SK-N-SH (cell line): Measurements from ENCODE around the gene VKORC1L1. TPM values are rescaled to one million over a fixed set of nuclear protein-coding genes. Genes with fewer than 3 reads are reported as not detected.
"Not testable (repeated sequence)": the region's sequence is repeated elsewhere in the genome, so short reads cannot be mapped to it uniquely, and the experiment has no call there.

Source experiments
- CTCF ChIA-PET: fragments of 300-600, 350-600 bp; formaldehyde crosslinking; extraction: SDS; loops from one replicate; lab custom pipeline; 2021; lab: Yijun Ruan, JAX
- POLR2A ChIA-PET: fragments of 350-600 bp; sonication (Branson Sonifier 250); formaldehyde crosslinking; extraction: SDS; loops from one replicate; lab custom pipeline; 2020; ENCODE audit warnings: antibody characterized with exemption, inconsistent platforms; lab: Yijun Ruan, JAX
- DNase-seq: peaks from one replicate; pipeline ENCODE4 v3.0.0; 2012
- H2AFZ ChIP-seq: fragments of 200-600 bp; sonication (generic); 2 replicates; pipeline ENCODE4 v1.8.1; 2016; ENCODE audit warnings: antibody characterized with exemption, mild to moderate bottlenecking, low read depth
- H3F3A ChIP-seq: fragments of 200-600 bp; sonication (generic); replicated peaks from 2 replicates; pipeline ENCODE3; 2016; ENCODE audit warnings: antibody characterized with exemption, mild to moderate bottlenecking; ENCODE audit not compliant: insufficient read depth
- H3K27ac ChIP-seq, 2 experiments: fragments of 200-500 bp in 1 of 2; fragments of 200-600 bp in 1 of 2; sonication (Bioruptor generic) in 1 of 2; sonication (generic), shearing (Covaris generic) in 1 of 2; 2 replicates each; pipeline versions ENCODE4 v1.5.1 to v1.6.1; 2014 to 2016; ENCODE audit warnings: low read depth in 2 of 2, inconsistent platforms in 1 of 2, low read length in 1 of 2, mild to moderate bottlenecking in 1 of 2, mixed read lengths in 1 of 2
- H3K27me3 ChIP-seq: fragments of 200-600 bp; sonication (generic), shearing (Covaris generic); 2 replicates; pipeline ENCODE4 v1.6.1; 2016; ENCODE audit warnings: mixed run types; ENCODE audit not compliant: insufficient read depth
- H3K36me3 ChIP-seq, 2 experiments: fragments of 200-500 bp in 1 of 2; fragments of 200-600 bp in 1 of 2; sonication (Bioruptor generic) in 1 of 2; sonication (generic) in 1 of 2; replicated peaks in 1 of 2; 2 replicates each; pipeline versions ENCODE3 to v1.5.1; 2014 to 2016; ENCODE audit warnings: low read length in 1 of 2, mild to moderate bottlenecking in 1 of 2; ENCODE audit not compliant: insufficient read depth in 2 of 2, control insufficient read depth in 1 of 2
- H3K4me1 ChIP-seq, 2 experiments: fragments of 200-500 bp in 1 of 2; fragments of 200-600 bp in 1 of 2; sonication (Bioruptor generic) in 1 of 2; sonication (generic), shearing (Covaris generic) in 1 of 2; 2 replicates each; pipeline versions ENCODE4 v1.5.1 to v1.6.1; 2014 to 2016; ENCODE audit warnings: low read depth in 1 of 2, low read length in 1 of 2, mixed run types in 1 of 2; ENCODE audit not compliant: insufficient read depth in 2 of 2, control insufficient read depth in 1 of 2
- H3K4me2 ChIP-seq: fragments of 200-600 bp; sonication (generic), shearing (Covaris generic); 2 replicates; pipeline ENCODE4 v1.6.1; 2017; ENCODE audit warnings: mixed run types
- H3K4me3 ChIP-seq, 2 experiments: fragments of 200-500 bp in 1 of 2; fragments of 200-600 bp in 1 of 2; sonication (Bioruptor generic) in 1 of 2; sonication (generic), shearing (Covaris generic) in 1 of 2; 2 replicates each; pipeline versions ENCODE4 v1.5.1 to v1.8.1; 2014 to 2016; ENCODE audit warnings: low read depth in 2 of 2, inconsistent platforms in 1 of 2, low read length in 1 of 2, mild to moderate bottlenecking in 1 of 2, mixed read lengths in 1 of 2, moderate library complexity in 1 of 2
- H3K79me2 ChIP-seq: fragments of 200-600 bp; sonication (generic); 2 replicates; pipeline ENCODE4 v1.8.1; 2017; ENCODE audit warnings: mild to moderate bottlenecking; ENCODE audit not compliant: insufficient read depth
- H3K9ac ChIP-seq: fragments of 200-600 bp; sonication (generic); 2 replicates; pipeline ENCODE4 v1.6.1; 2017; ENCODE audit warnings: mixed run types
- H3K9me2 ChIP-seq: fragments of 200-600 bp; sonication (generic); 2 replicates; pipeline ENCODE4 v1.6.1; 2017; ENCODE audit warnings: mixed run types
- H3K9me3 ChIP-seq: fragments of 200-600 bp; sonication (generic); 2 replicates; pipeline ENCODE4 v1.6.1; 2017; ENCODE audit warnings: mixed run types, mild to moderate bottlenecking, moderate library complexity
- H4K20me1 ChIP-seq: fragments of 200-600 bp; sonication (generic); 2 replicates; pipeline ENCODE4 v1.6.1; 2017; ENCODE audit warnings: mild to moderate bottlenecking, mixed run types; ENCODE audit not compliant: insufficient read depth
- CHD2 ChIP-seq: fragments of 150-350 bp; IDR thresholded peaks from 2 replicates; pipeline ENCODE4 v1.6.1; 2018; ENCODE audit warnings: low read length; ENCODE audit not compliant: partially characterized antibody
- EP300 ChIP-seq, 2 experiments: IDR thresholded peaks; 2 replicates each; pipeline versions ENCODE4 v1.4.0 to v1.6.1; 2012; ENCODE audit warnings: borderline replicate concordance in 1 of 2, low read depth in 1 of 2, low read length in 1 of 2
- FOXM1 ChIP-seq: IDR thresholded peaks from 2 replicates; pipeline ENCODE4 v1.4.0; 2012; ENCODE audit warnings: low read depth, mild to moderate bottlenecking
- GATA2 ChIP-seq: sonication (generic); formaldehyde crosslinking; IDR thresholded peaks from 2 replicates; pipeline ENCODE4 v1.5.0; 2020; ENCODE audit warnings: mild to moderate bottlenecking, missing genetic modification reagents
- JUND ChIP-seq: IDR thresholded peaks from 2 replicates; pipeline ENCODE4 v1.4.0; 2012
- MXI1 ChIP-seq: IDR thresholded peaks from 2 replicates; pipeline ENCODE4 v1.6.1; 2012; ENCODE audit warnings: mild to moderate bottlenecking, low read depth, low read length, improper control_type of control experiment
- NRF1 ChIP-seq: IDR thresholded peaks from 2 replicates; pipeline ENCODE4 v1.6.1; 2012; ENCODE audit warnings: low read depth, mild to moderate bottlenecking, low read length
- POLR2AphosphoS5 ChIP-seq: IDR thresholded peaks from 2 replicates; pipeline ENCODE4 v1.6.1; 2012; ENCODE audit warnings: low read depth, low read length
- RFX5 ChIP-seq: IDR thresholded peaks from 2 replicates; pipeline ENCODE4 v1.6.1; 2012; ENCODE audit warnings: mild to moderate bottlenecking, improper control_type of control experiment, low read length
- SIN3A ChIP-seq: IDR thresholded peaks from 2 replicates; pipeline ENCODE4 v1.6.1; 2012; ENCODE audit warnings: low read depth, mild to moderate bottlenecking, low read length, moderate library complexity, borderline replicate concordance
- SMC3 ChIP-seq: IDR thresholded peaks from 2 replicates; pipeline ENCODE4 v1.6.1; 2012; ENCODE audit warnings: low read depth, low read length, improper control_type of control experiment
- TAF1 ChIP-seq: IDR thresholded peaks from 2 replicates; pipeline ENCODE4 v1.6.1; 2012; ENCODE audit warnings: low read depth, mild to moderate bottlenecking, low read length, moderate library complexity, borderline replicate concordance
- TCF12 ChIP-seq: IDR thresholded peaks from 2 replicates; pipeline ENCODE4 v1.4.0; 2012
- TEAD4 ChIP-seq: IDR thresholded peaks from 2 replicates; pipeline ENCODE4 v1.4.0; 2012; ENCODE audit warnings: mild to moderate bottlenecking, borderline replicate concordance; ENCODE audit not compliant: insufficient read depth
- WGBS: methylation state at CpG from one replicate; pipeline ENCODE4 v1.1.6; 2017; ENCODE audit warnings: low lambda C conversion rate; 5-methylcytosine and 5-hydroxymethylcytosine counted together
- polyA plus RNA-seq, 3 experiments: library from polyadenylated mRNA; depleted of rRNA; stranded (reverse); fragments of >200 nt; gene quantifications; 2 replicates each; pipeline ENCODE4 v1.2.3, GENCODE V29; 2012

The VKORC1L1 gene
- polyA plus RNA-seq, 1 of the 3 experiments (the other 2 are of a cell fraction): 14.7 TPM

DNA sequence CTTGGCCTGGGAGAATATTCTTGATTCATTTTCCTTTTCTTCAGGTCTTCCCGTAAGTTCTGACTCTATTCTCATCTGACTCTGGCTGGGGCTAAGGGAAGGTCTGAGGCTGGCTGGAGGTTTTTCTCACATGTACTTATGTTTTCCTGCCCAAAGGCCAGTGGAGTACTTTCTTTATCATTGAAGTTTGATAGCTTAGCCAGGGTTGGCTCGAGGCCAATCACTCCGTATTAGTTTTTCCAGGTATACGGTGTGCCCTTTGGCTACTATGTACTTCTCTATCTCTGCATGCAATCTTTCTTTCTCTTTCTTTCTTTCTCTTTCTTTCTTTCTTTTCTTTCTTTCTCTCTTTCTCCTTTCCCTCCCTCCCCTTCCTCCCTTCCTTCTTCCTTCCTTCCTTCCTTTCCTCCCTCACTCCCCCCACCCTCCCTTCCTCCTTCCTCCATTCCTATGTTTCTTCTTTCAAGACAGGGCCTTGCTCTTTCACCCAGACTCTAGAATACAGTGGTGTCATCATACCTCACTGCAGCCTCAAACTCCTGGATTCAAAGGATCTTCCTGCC is 26.8 kb upstream of the VKORC1L1 start:
- Histone ChIP-seq H3K9ac (no peak overlapping the region), H3K36me3 (no peaks in the 10 kb centered on the region), H3K27me3 (no peaks in the 10 kb centered on the region), H4K20me1 (no peaks in the 10 kb centered on the region), H3K27ac (no peak overlapping the region), H3K79me2 (no peaks in the 10 kb centered on the region), H3K9me3 (no peaks in the 10 kb centered on the region), H3K4me3 (no peak overlapping the region), H3K4me1 (no peaks in the 10 kb centered on the region), H3K4me2 (no peak overlapping the region), H2AFZ (no peak overlapping the region), H3K9me2 (no peaks in the 10 kb centered on the region)
- POLR2A ChIA-PET: no interaction called here
- DNase-seq: no peak
- WGBS: 76% methylated on average over 4 of the region's 4 CpGs
- TF ChIP-seq POLR2AphosphoS5: no peak
- TF ChIP-seq EP300 (IDR thresholded peaks at IDR 0.05; ENCODE audit: borderline replicate concordance in 1 of 2, low read depth in 1 of 2, low read length in 1 of 2): no peak
- TF ChIP-seq TAF1: no peak
- TF ChIP-seq JUND: no peak
- TF ChIP-seq SMC3: no peak
- TF ChIP-seq TEAD4: no peak
- no peak for TF ChIP-seq RFX5
- no peak for TF ChIP-seq SIN3A
- TF ChIP-seq CHD2: no peak
- no peak for TF ChIP-seq GATA2
- no peak for TF ChIP-seq MXI1
- no peak for TF ChIP-seq TCF12
- no peak for TF ChIP-seq FOXM1
- TF ChIP-seq NRF1: no peak
- TF ChIP-seq, all 33 proteins: peak for 0
- H3F3A ChIP-seq: no peaks in the 10 kb centered on the region
- CTCF ChIA-PET: no interaction called here

DNA sequence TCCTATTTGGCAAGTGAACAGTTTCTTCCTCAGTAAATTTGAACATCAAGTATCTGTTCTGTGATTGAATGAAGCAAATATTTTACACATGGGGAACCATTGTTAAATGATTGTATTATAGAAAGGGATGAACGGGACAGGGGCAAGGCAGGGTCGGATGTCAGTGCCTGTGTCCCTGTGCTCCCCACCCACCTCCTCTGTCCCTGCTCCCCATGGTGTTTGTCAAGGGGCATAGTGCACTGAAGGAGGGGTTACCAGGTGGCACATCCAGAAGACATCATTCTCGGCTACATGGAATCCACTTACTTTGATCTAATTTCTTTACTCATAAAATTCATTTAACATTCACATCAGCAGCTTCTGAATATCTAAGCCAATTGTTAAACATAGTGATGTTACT is 19.4 kb upstream of the VKORC1L1 start:
- H3K9me3 ChIP-seq, H3K4me2 ChIP-seq, DNase-seq, H3K9me2 ChIP-seq, H3K36me3 ChIP-seq, POLR2A ChIA-PET, H4K20me1 ChIP-seq, H3K79me2 ChIP-seq, CTCF ChIA-PET, H3K9ac ChIP-seq, H3K27me3 ChIP-seq, H2AFZ ChIP-seq, H3F3A ChIP-seq, H3K4me1 ChIP-seq, H3K4me3 ChIP-seq, H3K27ac ChIP-seq: not testable (repeated sequence)
- 93% methylated on average over 3 of the region's 3 CpGs for WGBS

DNA sequence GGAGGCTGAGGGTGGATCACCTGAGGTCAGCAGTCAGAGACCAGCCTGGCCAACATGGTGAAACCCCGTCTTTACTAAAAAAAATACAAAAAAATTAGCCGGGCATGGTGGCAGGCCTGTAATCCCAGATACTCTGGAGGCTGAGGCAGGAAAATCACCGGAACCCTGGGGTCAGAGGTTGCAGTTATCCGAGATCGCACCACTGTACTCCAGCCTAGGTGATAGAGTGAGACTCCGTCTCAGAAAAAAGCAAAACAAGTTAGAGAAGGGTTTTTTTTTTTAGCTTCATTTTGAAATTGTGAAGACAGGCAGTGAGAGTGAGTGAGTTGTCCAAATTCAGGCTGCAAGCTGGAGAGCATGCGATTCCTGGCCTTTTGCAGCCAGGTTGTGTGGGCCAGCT is 19.0 kb upstream of the VKORC1L1 start:
- H4K20me1 ChIP-seq, H3K4me1 ChIP-seq, CTCF ChIA-PET, H3K9ac ChIP-seq, POLR2A ChIA-PET, DNase-seq, H3F3A ChIP-seq, H3K36me3 ChIP-seq, H3K4me2 ChIP-seq, H3K9me2 ChIP-seq, H3K4me3 ChIP-seq, H3K9me3 ChIP-seq, H3K27ac ChIP-seq, H3K27me3 ChIP-seq, H3K79me2 ChIP-seq, H2AFZ ChIP-seq: not testable (repeated sequence)
- 90% methylated on average over 7 of the region's 7 CpGs for WGBS

DNA sequence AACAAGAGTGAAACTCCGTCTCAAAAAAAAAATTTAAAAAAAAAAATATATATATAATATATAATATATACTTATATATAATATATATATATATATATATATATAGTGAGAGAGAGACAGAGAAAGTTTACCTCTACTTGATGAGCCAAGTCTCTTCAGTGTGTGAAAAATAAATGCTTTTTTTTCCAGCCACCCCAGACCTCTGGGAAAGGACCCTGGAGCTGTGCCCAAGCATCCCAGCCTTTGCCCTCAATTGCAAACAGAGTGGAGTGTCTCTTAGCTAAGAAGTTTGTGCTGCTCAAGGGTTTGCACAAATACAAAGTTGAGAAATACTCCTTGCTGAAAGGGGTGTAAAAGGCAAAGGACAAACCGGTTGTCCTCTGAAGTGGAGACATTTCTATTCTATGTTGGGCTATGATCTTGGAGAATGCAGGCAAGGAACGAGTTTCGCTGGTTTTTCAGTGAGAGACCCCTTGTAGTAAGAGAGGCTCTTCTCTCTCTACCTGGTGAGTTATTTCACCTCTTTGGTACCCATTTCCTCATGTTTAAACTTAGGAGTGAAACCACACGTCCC is 15.5 kb upstream of the VKORC1L1 start:
- H3K9ac ChIP-seq, H3K9me3 ChIP-seq, H3K4me1 ChIP-seq, H3K27ac ChIP-seq, H3K36me3 ChIP-seq, CTCF ChIA-PET, H3K9me2 ChIP-seq, H2AFZ ChIP-seq, H3F3A ChIP-seq, H3K27me3 ChIP-seq, H3K4me3 ChIP-seq, H3K4me2 ChIP-seq, H3K79me2 ChIP-seq, DNase-seq, H4K20me1 ChIP-seq, POLR2A ChIA-PET: not testable (repeated sequence)
- WGBS: 69% methylated on average over 4 of the region's 5 CpGs

DNA sequence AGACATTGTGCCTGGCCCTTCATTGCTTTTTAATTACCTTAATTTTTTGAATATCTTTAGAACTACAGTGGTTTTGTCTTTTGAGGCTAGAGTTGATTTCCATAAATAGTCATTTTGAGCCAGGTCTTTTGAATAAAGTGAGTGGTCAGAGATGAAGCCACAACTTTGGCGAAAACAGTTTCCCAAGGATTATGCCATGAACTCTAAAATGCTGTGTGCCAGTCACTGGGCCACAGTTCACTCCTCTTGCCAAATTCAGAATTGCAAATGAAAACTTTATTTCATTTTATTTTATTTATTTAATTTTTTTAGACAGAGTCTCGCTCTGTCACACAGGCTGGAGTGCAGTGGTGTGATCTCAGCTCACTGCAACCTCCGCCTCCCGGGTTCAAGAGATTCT is 14.2 kb upstream of the VKORC1L1 start:
- H3K27me3 ChIP-seq, H3F3A ChIP-seq, H3K9me3 ChIP-seq, H4K20me1 ChIP-seq, H3K9me2 ChIP-seq, H3K4me3 ChIP-seq, H2AFZ ChIP-seq, H3K4me2 ChIP-seq, CTCF ChIA-PET, H3K27ac ChIP-seq, DNase-seq, POLR2A ChIA-PET, H3K4me1 ChIP-seq, H3K36me3 ChIP-seq, H3K9ac ChIP-seq, H3K79me2 ChIP-seq: not testable (repeated sequence)
- WGBS: 97% methylated on average over 4 of the region's 4 CpGs
